ENCODE measurements around the gene EID2B. TPM values are rescaled to one million over a fixed set of nuclear protein-coding genes. Genes with fewer than 3 reads are reported as not detected.

The EID2B gene
- total and polyA plus RNA-seq, 2 of the 13 experiments (the other 11 are each of a cell fraction or from before 2014, with no cell fraction given): 2.5 to 3.7 TPM

DNA sequence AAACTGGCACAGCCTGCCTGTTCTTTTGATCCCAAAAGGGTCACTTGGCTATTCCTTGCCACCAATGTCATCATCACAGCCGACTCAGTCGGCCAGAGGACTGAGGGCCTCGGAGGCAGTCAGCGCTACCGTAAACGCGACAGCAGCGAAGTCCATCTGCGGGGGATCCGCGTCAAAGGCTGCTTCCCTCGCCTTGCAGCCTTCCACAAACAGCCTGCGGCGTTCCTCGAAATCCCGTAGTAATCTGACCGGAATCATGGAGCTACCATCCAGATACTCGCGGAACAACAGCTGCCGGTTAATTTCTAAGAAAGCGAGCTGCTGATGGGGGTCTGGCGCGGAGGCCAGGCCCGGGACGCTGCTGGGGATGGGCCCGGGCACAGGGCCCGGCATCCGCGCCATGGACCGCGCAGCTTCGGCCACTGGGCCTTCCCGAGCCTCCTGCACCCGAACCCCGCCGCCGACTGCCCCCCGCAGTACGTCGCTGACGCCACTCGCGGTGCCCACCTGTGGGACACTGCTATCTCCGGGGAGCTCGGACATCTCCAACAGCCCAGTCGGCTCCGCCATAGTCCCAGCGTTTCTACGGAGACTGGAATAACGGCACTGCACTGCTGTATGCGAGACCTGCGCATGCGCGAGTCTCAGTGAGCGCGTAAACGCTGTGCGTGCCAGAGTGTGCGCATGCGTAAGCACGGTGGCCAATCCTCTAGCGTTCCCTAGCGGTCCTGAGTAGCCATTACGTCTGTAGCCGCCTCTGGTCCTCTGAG is at the start of gene EID2B (continued):
- TF ChIP-seq, protein P1, sequence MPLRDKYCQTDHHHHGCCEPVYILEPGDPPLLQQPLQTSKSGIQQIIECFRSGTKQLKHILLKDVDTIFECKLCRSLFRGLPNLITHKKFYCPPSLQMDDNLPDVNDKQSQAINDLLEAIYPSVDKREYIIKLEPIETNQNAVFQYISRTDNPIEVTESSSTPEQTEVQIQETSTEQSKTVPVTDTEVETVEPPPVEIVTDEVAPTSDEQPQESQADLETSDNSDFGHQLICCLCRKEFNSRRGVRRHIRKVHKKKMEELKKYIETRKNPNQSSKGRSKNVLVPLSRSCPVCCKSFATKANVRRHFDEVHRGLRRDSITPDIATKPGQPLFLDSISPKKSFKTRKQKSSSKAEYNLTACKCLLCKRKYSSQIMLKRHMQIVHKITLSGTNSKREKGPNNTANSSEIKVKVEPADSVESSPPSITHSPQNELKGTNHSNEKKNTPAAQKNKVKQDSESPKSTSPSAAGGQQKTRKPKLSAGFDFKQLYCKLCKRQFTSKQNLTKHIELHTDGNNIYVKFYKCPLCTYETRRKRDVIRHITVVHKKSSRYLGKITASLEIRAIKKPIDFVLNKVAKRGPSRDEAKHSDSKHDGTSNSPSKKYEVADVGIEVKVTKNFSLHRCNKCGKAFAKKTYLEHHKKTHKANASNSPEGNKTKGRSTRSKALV (CRISPR knock-in tag; IDR thresholded peaks at IDR 0.05): no peak
- TF ChIP-seq, protein P2, sequence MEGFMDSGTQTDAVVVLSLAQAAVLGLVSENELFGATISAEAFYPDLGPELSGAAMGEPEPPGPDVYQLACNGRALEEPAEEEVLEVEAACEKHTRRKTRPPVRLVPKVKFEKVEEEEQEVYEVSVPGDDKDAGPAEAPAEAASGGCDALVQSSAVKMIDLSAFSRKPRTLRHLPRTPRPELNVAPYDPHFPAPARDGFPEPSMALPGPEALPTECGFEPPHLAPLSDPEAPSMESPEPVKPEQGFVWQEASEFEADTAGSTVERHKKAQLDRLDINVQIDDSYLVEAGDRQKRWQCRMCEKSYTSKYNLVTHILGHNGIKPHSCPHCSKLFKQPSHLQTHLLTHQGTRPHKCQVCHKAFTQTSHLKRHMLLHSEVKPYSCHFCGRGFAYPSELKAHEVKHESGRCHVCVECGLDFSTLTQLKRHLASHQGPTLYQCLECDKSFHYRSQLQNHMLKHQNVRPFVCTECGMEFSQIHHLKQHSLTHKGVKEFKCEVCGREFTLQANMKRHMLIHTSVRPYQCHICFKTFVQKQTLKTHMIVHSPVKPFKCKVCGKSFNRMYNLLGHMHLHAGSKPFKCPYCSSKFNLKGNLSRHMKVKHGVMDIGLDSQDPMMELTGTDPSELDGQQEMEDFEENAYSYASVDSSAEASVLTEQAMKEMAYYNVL (CRISPR knock-in tag; IDR thresholded peaks at IDR 0.05; ENCODE audit: borderline replicate concordance): no peak
- TF ChIP-seq, protein P3, sequence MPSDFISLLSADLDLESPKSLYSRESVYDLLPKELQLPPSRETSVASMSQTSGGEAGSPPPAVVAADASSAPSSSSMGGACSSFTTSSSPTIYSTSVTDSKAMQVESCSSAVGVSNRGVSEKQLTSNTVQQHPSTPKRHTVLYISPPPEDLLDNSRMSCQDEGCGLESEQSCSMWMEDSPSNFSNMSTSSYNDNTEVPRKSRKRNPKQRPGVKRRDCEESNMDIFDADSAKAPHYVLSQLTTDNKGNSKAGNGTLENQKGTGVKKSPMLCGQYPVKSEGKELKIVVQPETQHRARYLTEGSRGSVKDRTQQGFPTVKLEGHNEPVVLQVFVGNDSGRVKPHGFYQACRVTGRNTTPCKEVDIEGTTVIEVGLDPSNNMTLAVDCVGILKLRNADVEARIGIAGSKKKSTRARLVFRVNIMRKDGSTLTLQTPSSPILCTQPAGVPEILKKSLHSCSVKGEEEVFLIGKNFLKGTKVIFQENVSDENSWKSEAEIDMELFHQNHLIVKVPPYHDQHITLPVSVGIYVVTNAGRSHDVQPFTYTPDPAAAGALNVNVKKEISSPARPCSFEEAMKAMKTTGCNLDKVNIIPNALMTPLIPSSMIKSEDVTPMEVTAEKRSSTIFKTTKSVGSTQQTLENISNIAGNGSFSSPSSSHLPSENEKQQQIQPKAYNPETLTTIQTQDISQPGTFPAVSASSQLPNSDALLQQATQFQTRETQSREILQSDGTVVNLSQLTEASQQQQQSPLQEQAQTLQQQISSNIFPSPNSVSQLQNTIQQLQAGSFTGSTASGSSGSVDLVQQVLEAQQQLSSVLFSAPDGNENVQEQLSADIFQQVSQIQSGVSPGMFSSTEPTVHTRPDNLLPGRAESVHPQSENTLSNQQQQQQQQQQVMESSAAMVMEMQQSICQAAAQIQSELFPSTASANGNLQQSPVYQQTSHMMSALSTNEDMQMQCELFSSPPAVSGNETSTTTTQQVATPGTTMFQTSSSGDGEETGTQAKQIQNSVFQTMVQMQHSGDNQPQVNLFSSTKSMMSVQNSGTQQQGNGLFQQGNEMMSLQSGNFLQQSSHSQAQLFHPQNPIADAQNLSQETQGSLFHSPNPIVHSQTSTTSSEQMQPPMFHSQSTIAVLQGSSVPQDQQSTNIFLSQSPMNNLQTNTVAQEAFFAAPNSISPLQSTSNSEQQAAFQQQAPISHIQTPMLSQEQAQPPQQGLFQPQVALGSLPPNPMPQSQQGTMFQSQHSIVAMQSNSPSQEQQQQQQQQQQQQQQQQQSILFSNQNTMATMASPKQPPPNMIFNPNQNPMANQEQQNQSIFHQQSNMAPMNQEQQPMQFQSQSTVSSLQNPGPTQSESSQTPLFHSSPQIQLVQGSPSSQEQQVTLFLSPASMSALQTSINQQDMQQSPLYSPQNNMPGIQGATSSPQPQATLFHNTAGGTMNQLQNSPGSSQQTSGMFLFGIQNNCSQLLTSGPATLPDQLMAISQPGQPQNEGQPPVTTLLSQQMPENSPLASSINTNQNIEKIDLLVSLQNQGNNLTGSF (CRISPR knock-in tag; IDR thresholded peaks at IDR 0.05): no peak
- no peak for TF ChIP-seq TAF15 (IDR thresholded peaks at IDR 0.05; ENCODE audit: low read depth, low read length, poor library complexity, severe bottlenecking)
- no peak for TF ChIP-seq ATF7 (IDR thresholded peaks at IDR 0.05)
- no peak for TF ChIP-seq ATF7 (CRISPR knock-in tag; IDR thresholded peaks at IDR 0.05)
- TF ChIP-seq ZZZ3 (CRISPR knock-in tag; IDR thresholded peaks at IDR 0.05; ENCODE audit: borderline replicate concordance): peak; percentile 87
- no peak for TF ChIP-seq ZNF816 (CRISPR knock-in tag; IDR thresholded peaks at IDR 0.05; ENCODE audit: borderline replicate concordance)
- TF ChIP-seq CHD2 (IDR thresholded peaks at IDR 0.05; ENCODE audit: low read depth, low read length): no peak
- TF ChIP-seq FLYWCH1 (CRISPR knock-in tag; IDR thresholded peaks at IDR 0.05): no peak
- no peak for TF ChIP-seq ZBED4 (CRISPR knock-in tag; IDR thresholded peaks at IDR 0.05; ENCODE audit: borderline replicate concordance)
- no peak for TF ChIP-seq ZFP1 (CRISPR knock-in tag; IDR thresholded peaks at IDR 0.05)
- 0 out of 2 replicates have a peak, but pooled peaks have one; percentile 39 for TF ChIP-seq JUN (CRISPR knock-in tag; IDR thresholded peaks at IDR 0.05)
- TF ChIP-seq ZFP36 (IDR thresholded peaks at IDR 0.05; ENCODE audit: borderline replicate concordance, low read depth, low read length, partially characterized antibody): no peak
- no peak for TF ChIP-seq ELF4 (CRISPR knock-in tag; IDR thresholded peaks at IDR 0.05; ENCODE audit: borderline replicate concordance)
- no peak for TF ChIP-seq ZNF441 (CRISPR knock-in tag; IDR thresholded peaks at IDR 0.05; ENCODE audit: borderline replicate concordance)

All from HepG2 (cell line).